Measurements from ENCODE around the gene SH3BGRL2.

SH3BGRL2 gene

GRCh38 chr6:79630883-79631692 lies at the start of gene SH3BGRL2:
Gene SH3BGRL2, plus strand, starts transcription at chr6:79631329. Its CDS starts 133 bp downstream, at chr6:79631462.
- DNase-seq: peak; percentile 67

GRCh38 chr6:79584332-79584731 lies 46.8 kb upstream of the SH3BGRL2 start:
- no peak for DNase-seq

GRCh38 chr6:79586548-79586947 lies 44.6 kb upstream of the SH3BGRL2 start:
- no peak for DNase-seq

GRCh38 chr6:79589701-79590100 lies 41.4 kb upstream of the SH3BGRL2 start:
- no peak for DNase-seq

- DNase-seq: no peak
Observed at GRCh38 chr6:79597155-79597554, 34.0 kb upstream of the SH3BGRL2 start.

GRCh38 chr6:79598012-79598411 lies 33.1 kb upstream of the SH3BGRL2 start:
- DNase-seq: no peak

GRCh38 chr6:79599725-79600259 lies 31.3 kb upstream of the SH3BGRL2 start:
- no peak for DNase-seq

- DNase-seq: no peak
Observed at GRCh38 chr6:79600313-79600712, 30.8 kb upstream of the SH3BGRL2 start.

GRCh38 chr6:79600812-79601609 lies 30.1 kb upstream of the SH3BGRL2 start:
- no peak for DNase-seq

- no peak for DNase-seq
Observed at GRCh38 chr6:79602859-79603258, 28.3 kb upstream of the SH3BGRL2 start.

- DNase-seq: no peak
Observed at GRCh38 chr6:79604583-79605037, 26.5 kb upstream of the SH3BGRL2 start.

- no peak for DNase-seq
Observed at GRCh38 chr6:79605061-79605460, 26.1 kb upstream of the SH3BGRL2 start.

GRCh38 chr6:79605968-79606764 lies 25.0 kb upstream of the SH3BGRL2 start:
- DNase-seq: no peak

- no peak for DNase-seq
Observed at GRCh38 chr6:79607000-79607399, 24.1 kb upstream of the SH3BGRL2 start.

- DNase-seq: no peak
Observed at GRCh38 chr6:79608334-79609224, 22.6 kb upstream of the SH3BGRL2 start.

- DNase-seq: no peak
Observed at GRCh38 chr6:79609225-79609595, 21.9 kb upstream of the SH3BGRL2 start.

- DNase-seq: no peak
Observed at GRCh38 chr6:79610306-79611009, 20.7 kb upstream of the SH3BGRL2 start.

GRCh38 chr6:79612457-79612856 lies 18.7 kb upstream of the SH3BGRL2 start:
- no peak for DNase-seq

- DNase-seq: no peak
Observed at GRCh38 chr6:79612918-79613317, 18.2 kb upstream of the SH3BGRL2 start.

- DNase-seq: no peak
Observed at GRCh38 chr6:79613912-79614311, 17.2 kb upstream of the SH3BGRL2 start.
